Stomach (tissue), 4 donors: ENCODE data around the gene CHN1.

Source experiments
- CTCF ChIP-seq, 7 experiments: fragments of 450-650 bp in 4 of 7; fragments of 200-600 bp in 3 of 7; sonication (generic) in 3 of 7; IDR thresholded peaks; one replicate each; pipeline ENCODE4 v1.5.1; 2016 to 2019; ENCODE audit warnings: antibody characterized with exemption in 7 of 7, control low read depth in 2 of 7, mild to moderate bottlenecking in 1 of 7
- POLR2A ChIP-seq, 4 donors: fragments of 450-650 bp; IDR thresholded peaks; one replicate each; pipeline ENCODE4 v1.6.1; 2016; ENCODE audit warnings: antibody characterized with exemption in 4 of 4, control low read depth in 2 of 4, mild to moderate bottlenecking in 1 of 4, moderate library complexity in 1 of 4

GRCh38 chr2:174918886-174919526 lies 86.2 kb downstream of the CHN1 start:
- TF ChIP-seq CTCF (IDR thresholded peaks at IDR 0.05) (no peak), POLR2A (IDR thresholded peaks at IDR 0.05) (no peak)
